NCI-H345 treated with DMSO at 0.1 percent for 48 hours (cell line): ENCODE results near the gene PTCHD1.

Experiments
- DNase-seq: peaks from one replicate; lab custom pipeline; 2025; ENCODE audit not compliant: unreplicated experiment; lab: John Stamatoyannopoulos, UW

Gene PTCHD1

DNA sequence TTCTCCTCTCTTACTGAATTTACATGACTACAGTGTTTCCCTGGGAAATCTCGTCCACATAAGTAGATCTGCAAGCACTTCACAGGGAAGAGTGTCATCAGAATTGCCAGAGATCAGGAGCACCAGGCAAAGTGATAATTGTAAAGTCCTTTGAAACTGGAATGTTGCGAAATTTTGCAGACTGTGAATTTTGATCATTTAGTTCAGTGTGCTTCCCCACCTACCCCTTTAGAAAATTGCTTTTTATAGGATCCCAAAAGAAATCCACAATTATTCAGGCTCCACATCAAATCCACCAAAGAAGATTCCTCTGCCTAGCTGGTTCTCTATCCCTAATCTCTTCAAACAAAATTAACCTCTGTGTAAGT lies 10.2 kb downstream of the PTCHD1 start:
- no peak for DNase-seq

DNA sequence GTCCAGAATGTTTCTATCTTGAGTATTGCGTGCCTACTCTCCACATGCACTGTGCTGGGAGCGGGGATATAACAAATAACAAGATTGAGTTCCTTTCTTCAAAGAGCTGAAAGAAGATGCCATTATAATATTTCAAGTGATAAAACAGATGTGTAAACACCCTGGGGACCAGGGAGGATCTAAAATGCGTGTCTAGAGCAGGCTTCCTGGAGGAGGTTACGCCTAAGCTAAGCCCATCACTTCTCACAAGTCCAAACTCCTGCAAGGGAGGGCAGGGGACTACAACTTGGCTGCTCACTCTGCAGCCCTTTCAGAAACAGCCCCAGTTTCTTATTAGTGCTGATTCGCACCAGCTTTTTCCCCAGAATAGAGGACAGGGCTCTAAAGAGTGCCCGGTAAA lies 21.5 kb downstream of the PTCHD1 start:
- DNase-seq: no peak

GRCh38 chrX:23364416-23364815 lies 29.8 kb downstream of the PTCHD1 start:
- no peak for DNase-seq

DNA sequence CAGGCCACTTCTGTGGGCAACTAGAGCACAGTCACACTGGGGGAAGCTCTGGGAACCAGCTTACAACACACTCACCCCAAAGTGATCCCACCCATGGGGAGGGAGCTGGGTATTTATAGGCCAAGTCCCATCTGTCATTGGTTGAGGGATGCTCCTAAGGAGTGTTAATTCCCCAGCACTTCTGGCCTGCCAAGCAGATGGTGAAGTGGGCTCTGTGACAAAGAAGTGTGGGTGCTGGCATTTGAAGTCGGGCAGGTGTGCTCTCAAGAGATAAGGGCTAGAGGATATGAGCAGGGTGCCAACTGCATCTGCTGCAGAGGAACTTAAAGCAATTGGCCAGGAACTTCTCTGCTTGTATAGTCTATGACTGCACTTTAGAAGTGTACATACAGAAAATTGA lies 30.9 kb downstream of the PTCHD1 start:
- no peak for DNase-seq

GRCh38 chrX:23366914-23367313 lies 32.3 kb downstream of the PTCHD1 start:
- no peak for DNase-seq

DNA sequence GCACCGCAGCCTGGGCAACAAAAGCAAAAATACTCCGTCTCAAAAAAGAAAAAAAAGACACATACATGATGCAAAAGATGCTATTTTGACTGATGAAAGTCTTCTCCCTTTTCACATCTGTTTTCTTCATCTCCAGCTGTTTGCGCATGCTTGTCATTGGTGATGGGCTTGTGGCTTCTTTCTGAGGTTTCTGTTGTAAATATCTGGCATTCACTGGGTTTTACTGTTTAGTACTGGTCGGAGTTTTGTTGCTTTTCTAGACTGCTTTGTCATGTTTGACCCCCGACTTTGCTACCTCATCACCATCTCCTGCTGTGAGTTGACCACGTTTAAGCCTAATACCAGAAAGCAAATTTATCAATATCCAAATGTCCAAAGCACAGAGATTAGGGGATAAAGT lies 34.4 kb downstream of the PTCHD1 start:
- DNase-seq: no peak

DNA sequence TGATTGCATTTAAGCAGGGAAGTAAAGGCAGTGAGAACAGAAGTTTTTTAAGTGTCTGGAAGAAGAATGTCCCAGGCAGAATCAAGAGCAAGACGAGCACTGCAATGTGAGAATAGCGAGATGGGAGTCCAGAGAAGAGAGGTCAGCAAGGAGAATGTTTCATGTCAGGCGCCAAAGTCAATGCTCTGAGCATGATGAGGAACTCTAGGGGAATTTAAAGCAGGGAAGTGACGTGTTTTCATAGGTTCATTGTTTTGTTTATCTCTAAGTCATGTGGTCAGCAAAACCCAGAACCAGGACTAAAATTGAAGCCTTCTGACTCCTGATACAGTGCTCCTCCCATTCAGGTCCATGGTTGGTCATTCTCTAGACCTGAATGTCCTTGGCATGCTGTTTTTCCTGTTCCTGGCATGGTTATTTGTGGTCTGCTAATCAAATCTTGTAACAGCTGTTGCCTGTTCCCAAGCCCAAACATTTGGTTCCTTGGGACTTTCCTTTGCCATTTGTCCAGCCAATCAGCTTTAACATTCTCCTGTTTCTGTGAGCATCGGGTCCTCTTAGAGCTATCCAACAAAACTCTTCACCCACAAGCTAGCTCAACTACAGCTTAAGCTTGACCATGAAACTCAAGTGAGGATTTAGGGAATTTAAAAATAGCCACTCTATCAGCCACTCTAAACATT lies 37.7 kb downstream of the PTCHD1 start:
- no peak for DNase-seq

GRCh38 chrX:23373129-23373804 lies 38.6 kb downstream of the PTCHD1 start:
- DNase-seq: no peak

DNA sequence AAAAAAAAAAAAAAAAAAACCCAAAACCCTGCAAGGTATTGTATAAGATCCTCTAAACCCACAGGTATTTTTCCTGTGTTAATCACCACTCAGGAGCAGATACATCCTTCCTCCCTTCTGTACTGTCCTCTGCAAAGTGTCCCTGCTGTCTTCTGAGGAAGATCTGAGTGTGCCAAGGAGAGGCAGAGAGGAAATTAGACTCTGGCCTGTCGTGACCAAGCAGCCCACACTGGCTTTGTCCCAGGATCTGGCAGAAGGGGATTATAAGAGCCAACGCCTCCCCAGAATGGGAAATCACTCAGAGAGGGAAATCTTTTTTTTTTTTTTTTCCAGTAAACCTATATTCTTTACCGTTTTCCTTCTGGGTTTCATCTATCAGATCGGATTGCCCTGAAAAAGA lies 39.6 kb downstream of the PTCHD1 start:
- no peak for DNase-seq

GRCh38 chrX:23376581-23376980 lies 41.9 kb downstream of the PTCHD1 start:
- no peak for DNase-seq

DNA sequence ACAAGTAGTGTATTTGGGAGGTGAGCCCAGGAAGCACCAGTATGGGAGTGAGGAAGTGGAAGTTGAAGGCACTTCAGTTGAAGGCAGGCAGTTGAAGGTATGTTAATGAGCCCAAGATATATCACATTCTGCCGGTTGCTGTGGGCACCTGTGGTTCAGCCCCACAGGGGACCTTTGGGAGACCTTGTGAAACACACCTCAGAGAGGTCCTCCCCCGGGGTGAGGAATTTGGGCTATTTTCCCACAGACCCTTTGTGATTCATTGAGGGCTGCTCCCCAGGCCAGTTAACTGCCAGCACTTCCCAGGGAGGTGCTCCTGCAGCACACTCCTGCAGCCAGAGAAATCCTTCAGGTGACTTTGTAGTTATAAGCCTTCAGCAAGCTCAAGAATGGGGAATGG lies 45.9 kb downstream of the PTCHD1 start:
- DNase-seq: no peak

DNA sequence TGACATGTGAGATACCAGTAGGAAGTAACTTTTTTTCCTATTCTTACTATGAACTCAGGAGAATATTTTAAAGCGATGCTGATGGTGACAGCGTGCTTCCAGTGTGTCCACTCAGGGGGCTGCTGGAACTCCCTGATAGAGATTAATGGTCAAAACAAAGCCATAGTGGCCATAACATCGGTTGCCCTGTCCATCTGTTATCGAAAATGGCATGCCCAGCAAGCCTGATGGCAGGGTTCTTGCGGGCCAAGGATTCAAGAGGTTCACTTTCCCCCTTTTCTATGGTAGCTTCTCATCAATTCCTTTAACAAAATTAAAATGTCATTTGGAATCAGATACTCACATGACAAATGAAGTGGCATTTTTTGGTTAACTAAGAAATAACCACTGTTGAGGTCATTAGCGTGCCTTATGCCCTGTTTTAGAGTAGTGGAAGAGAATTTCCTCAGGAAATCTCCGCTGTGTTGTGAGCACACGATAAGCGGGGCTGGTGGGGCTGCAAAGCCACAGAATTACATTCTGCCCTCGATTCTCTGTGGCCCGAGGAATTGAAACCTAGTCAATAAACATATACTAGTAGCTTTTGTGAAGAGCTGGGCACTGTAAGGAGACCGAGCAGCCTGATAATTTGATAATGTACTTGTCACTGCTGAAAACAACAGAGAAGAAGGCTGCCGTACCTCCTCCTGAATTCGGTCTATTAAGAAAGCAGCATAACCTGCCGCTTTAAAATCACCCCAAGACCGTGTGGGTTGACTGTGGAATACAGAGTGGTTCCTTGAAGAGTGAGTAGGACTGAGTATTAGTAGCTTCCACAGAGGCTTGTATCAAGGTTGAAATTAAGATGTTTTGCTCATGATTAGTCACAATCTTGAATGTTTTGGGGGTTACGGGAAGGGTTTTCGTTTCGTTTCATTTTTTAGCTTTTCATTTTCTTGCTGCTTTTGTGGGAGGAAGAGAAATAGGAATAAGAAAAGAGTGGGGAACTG lies 46.7 kb downstream of the PTCHD1 start:
- no peak for DNase-seq

GRCh38 chrX:23382572-23382971 lies 47.9 kb downstream of the PTCHD1 start:
- no peak for DNase-seq

DNA sequence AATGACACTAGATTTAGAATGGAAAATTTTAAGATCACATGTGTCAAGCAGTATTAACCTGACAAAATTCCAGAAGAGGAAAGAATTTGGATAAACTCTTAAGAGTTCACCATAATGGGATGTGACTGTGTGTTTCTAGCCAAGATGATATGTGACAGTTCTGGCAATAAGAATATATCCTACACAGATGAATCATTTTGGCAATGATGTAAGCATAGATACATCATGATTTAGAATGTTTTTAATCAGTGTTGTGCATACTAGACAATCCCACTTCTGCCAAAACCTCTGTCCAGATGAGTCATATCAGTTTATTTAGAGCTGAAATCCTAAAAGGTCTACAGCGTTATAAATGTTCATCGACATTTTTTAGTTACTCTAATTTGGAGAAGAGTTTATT lies 48.8 kb downstream of the PTCHD1 start:
- DNase-seq: no peak

- DNase-seq: no peak
Observed at GRCh38 chrX:23385242-23385641, 50.6 kb downstream of the PTCHD1 start.

GRCh38 chrX:23386260-23386659 lies 51.6 kb downstream of the PTCHD1 start:
- DNase-seq: no peak

- DNase-seq: no peak
Observed at GRCh38 chrX:23386726-23387125, 52.1 kb downstream of the PTCHD1 start.

- DNase-seq: no peak
Observed at GRCh38 chrX:23387550-23388184, 53.0 kb downstream of the PTCHD1 start.

DNA sequence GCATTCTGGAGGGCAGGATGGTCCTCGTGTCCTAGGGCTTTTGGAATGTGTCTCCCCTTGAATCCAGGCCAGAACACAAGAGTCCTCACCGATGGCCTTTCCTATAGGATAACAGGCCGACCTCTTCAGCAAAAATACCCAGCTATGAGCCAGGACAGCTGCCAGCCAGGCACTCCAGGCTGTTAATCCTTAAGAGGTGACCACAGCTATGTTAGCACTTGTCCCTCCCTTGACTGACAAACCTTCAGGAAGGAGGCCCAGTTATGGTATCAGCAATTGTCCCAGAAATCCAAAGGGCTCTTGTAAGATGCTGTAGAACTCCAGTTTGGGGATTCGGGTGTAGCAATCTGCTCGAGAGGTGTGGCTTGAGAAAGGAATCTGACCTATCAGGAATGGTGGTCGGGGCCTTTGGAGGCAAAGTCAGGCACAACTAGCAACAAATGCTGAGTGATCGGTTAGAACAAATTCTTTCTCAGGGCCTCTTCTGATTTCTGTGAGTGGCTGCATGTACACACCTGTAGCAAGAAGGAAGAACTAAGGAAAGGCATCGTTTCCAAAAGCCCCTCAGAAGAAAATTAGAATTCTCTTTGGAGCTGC lies 54.6 kb downstream of the PTCHD1 start:
- DNase-seq: no peak

- DNase-seq: no peak
Observed at GRCh38 chrX:23390979-23391378, 56.3 kb downstream of the PTCHD1 start.

GRCh38 chrX:23392195-23392594 lies 57.5 kb downstream of the PTCHD1 start:
- no peak for DNase-seq
